ENCODE measurements around the gene RPS16. TPM values are rescaled to one million over a fixed set of nuclear protein-coding genes. Genes with fewer than 3 reads are reported as not detected.

The RPS16 gene
- total RNA-seq, 2 experiments from 2014 or later, result 3,249 to 3,324 TPM

- POLR2A ChIA-PET, result interaction anchor here (3.1 to 6.4 kb wide), 2 partner anchors 9 to 12 kb away, joined by 25 to 30 read pairs; partner anchors contain the start of gene RPS16
- intact Hi-C loops (cut with micrococcal nuclease), result no loop called here
- no peak overlapping the region for H3K27ac Mint-ChIP-seq
Observed at GRCh38 chr19:39423258-39424086, 12.3 kb downstream of the RPS16 start.

DNA sequence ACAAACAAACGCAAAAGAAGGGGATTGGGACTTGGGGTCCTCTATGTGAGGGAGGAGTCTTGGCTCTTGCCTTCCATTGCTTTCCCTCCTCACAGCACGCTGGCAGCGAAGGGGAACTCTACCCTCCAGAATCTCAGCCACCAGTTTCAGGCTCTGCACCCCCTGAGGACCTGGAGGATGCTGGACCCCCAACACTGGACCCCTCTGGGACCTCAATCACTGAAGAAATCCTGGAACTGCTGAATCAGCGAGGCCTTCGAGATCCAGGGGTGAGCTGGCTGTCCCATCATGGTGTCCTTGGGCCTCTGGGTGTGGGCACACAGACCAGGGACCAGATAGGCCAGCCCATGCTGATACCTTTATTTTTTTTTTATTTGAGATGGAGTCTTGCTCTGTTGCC lies 13.7 kb downstream of the RPS16 start:
- Mint-ChIP-seq H3K27me3 (no peaks in the 10 kb centered on the region), H3K4me1 (ENCODE audit: low read depth) (no peaks in the 10 kb centered on the region), H3K9me3 (no peaks in the 10 kb centered on the region), H3K36me3 (ENCODE audit: low read depth) (peaks cover 6% of the 10 kb centered on the region), H3K27ac (no peak overlapping the region), H3K4me3 (no peak overlapping the region)
- POLR2A ChIA-PET, result interaction anchor here (1.0 to 8.7 kb wide), 3 partner anchors 10 to 23 kb away, joined by 3 to 66 read pairs (median 30); partner anchors contain the start of genes RPS16 and SUPT5H
- CTCF ChIA-PET, result interaction anchor here (1.0 to 1.5 kb wide), 3 partner anchors 19 to 52 kb away, joined by 3 to 4 read pairs (median 4); no protein-coding TSS in a partner anchor
- TF ChIP-seq, protein P1, sequence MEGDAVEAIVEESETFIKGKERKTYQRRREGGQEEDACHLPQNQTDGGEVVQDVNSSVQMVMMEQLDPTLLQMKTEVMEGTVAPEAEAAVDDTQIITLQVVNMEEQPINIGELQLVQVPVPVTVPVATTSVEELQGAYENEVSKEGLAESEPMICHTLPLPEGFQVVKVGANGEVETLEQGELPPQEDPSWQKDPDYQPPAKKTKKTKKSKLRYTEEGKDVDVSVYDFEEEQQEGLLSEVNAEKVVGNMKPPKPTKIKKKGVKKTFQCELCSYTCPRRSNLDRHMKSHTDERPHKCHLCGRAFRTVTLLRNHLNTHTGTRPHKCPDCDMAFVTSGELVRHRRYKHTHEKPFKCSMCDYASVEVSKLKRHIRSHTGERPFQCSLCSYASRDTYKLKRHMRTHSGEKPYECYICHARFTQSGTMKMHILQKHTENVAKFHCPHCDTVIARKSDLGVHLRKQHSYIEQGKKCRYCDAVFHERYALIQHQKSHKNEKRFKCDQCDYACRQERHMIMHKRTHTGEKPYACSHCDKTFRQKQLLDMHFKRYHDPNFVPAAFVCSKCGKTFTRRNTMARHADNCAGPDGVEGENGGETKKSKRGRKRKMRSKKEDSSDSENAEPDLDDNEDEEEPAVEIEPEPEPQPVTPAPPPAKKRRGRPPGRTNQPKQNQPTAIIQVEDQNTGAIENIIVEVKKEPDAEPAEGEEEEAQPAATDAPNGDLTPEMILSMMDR (IDR thresholded peaks at IDR 0.05), result no peak
- DNase-seq (no peak), ATAC-seq (no peak)
- intact Hi-C loops (cut with micrococcal nuclease), result no loop called here

More at GRCh38 chr19:39423258-39424086, 12.3 kb downstream of the RPS16 start:
- no peaks in the 10 kb centered on the region for H3K27me3 Mint-ChIP-seq
- peaks cover 4% of the 10 kb centered on the region for H3K36me3 Mint-ChIP-seq (ENCODE audit: low read depth)
- CTCF ChIA-PET, result interaction anchor here (1.6 kb wide), 1 partner anchor 12 kb away, joined by 6 read pairs; the partner anchor contains the start of gene PLEKHG2
- no peak for ATAC-seq
- H3K4me3 Mint-ChIP-seq, result no peak overlapping the region
- DNase-seq, result no peak
- no peaks in the 10 kb centered on the region for H3K4me1 Mint-ChIP-seq (ENCODE audit: low read depth)
- no peaks in the 10 kb centered on the region for H3K9me3 Mint-ChIP-seq
- TF ChIP-seq, protein P1 (IDR thresholded peaks at IDR 0.05), result no peak

DNA sequence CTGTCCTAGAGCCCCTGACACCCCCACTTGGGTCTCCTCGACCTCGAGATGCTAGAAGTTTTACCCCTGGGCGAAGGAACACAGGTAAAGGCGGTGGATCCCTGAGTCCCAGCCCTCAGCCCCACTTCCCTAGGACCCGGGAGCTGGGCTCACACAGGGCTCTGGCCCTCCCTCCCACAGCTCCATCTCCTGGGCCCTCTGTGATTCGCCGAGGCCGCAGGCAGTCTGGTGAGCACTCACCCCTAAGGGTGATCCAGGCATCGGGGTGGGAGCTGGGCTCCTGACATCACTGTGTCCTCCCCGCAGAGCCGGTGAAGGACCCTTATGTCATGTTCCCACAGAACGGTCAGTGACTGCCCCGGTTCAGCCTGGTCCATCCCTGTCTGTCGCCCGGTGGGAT lies 15.0 kb downstream of the RPS16 start:
- ChIA-PET CTCF (interaction anchor here (0.6 to 1.5 kb wide), 6 partner anchors 9 to 54 kb away, joined by 3 to 7 read pairs (median 4); partner anchors contain the start of genes PLEKHG2 and RPS16), POLR2A (interaction anchor here (6.4 to 8.7 kb wide), 2 partner anchors 11 to 15 kb away, joined by 30 to 66 read pairs; partner anchors contain the start of gene RPS16)
- TF ChIP-seq, protein P1 (IDR thresholded peaks at IDR 0.05), result no peak
- Mint-ChIP-seq H3K4me3 (no peak overlapping the region), H3K4me1 (ENCODE audit: low read depth) (no peaks in the 10 kb centered on the region), H3K9me3 (no peaks in the 10 kb centered on the region), H3K27ac (no peak overlapping the region), H3K36me3 (ENCODE audit: low read depth) (peaks cover 6% of the 10 kb centered on the region), H3K27me3 (no peaks in the 10 kb centered on the region)
- DNase-seq (no peak), ATAC-seq (no peak)
- intact Hi-C loops (cut with micrococcal nuclease), result no loop called here

GRCh38 chr19:39419003-39419402 lies 16.7 kb downstream of the RPS16 start:
- H3K27me3 Mint-ChIP-seq, result no peaks in the 10 kb centered on the region
- ATAC-seq (no peak), DNase-seq (no peak)
- H3K36me3 Mint-ChIP-seq (ENCODE audit: low read depth), result peaks cover 6% of the 10 kb centered on the region
- no peak overlapping the region for H3K27ac Mint-ChIP-seq
- POLR2A ChIA-PET, result interaction anchor here (0.7 to 8.7 kb wide), 5 partner anchors 9 to 35 kb away, joined by 3 to 66 read pairs (median 5); partner anchors contain the start of gene RPS16
- no peak overlapping the region for H3K4me3 Mint-ChIP-seq
- TF ChIP-seq, protein P1 (IDR thresholded peaks at IDR 0.05), result no peak
- peaks cover 6% of the 10 kb centered on the region for H3K4me1 Mint-ChIP-seq (ENCODE audit: low read depth)
- H3K9me3 Mint-ChIP-seq, result no peaks in the 10 kb centered on the region
- CTCF ChIA-PET, result no interaction called here
- intact Hi-C loops (cut with micrococcal nuclease), result loop anchor here (10.0 kb wide), 1 partner anchor 294 kb away; the partner anchor contains the start of gene PAK4

Measured in activated CD8-positive, alpha-beta T cell treated with anti-CD3 and anti-CD28 coated beads for 36 hours (primary cell).